ENCODE data around the gene ARMC9. TPM values are rescaled to one million over a fixed set of nuclear protein-coding genes. Genes with fewer than 3 reads are reported as not detected.
A peak's percentile ranks its signal among the peaks of the same experiment; 100 is the strongest.
"Not testable (repeated sequence)": the region's sequence is repeated elsewhere in the genome, so short reads cannot be mapped to it uniquely, and the experiment has no call there.

ARMC9 gene
- total RNA-seq, 1 experiment from 2014 or later, result 19.9 TPM

GRCh38 chr2:231189571-231190495 lies 8.6 kb upstream of the ARMC9 start:
- DNase-seq, result no peak
- no peaks in the 10 kb centered on the region for H3K36me3 ChIP-seq
- H3K4me1 ChIP-seq, result peaks cover 21% of the 10 kb centered on the region
- H3K27me3 ChIP-seq, result no peaks in the 10 kb centered on the region
- no peaks in the 10 kb centered on the region for H3K9me3 ChIP-seq (replicated peaks)
- no peak overlapping the region for H3K27ac ChIP-seq
- no peak overlapping the region for H3K4me3 ChIP-seq

- H3K27me3 ChIP-seq, result no peaks in the 10 kb centered on the region
- H3K4me1 ChIP-seq, result peaks cover 16% of the 10 kb centered on the region
- DNase-seq, result no peak
- no peaks in the 10 kb centered on the region for H3K36me3 ChIP-seq
- no peaks in the 10 kb centered on the region for H3K9me3 ChIP-seq (replicated peaks)
- no peak overlapping the region for H3K4me3 ChIP-seq
- no peak overlapping the region for H3K27ac ChIP-seq
Measured at GRCh38 chr2:231190531-231191197, 7.8 kb upstream of the ARMC9 start.

- Histone ChIP-seq H3K27ac (no peak overlapping the region), H3K27me3 (no peaks in the 10 kb centered on the region), H3K4me3 (no peak overlapping the region), H3K4me1 (peaks cover 14% of the 10 kb centered on the region), H3K9me3 (replicated peaks) (no peaks in the 10 kb centered on the region), H3K36me3 (no peaks in the 10 kb centered on the region)
- DNase-seq, result peak; percentile 63 to 72
Measured at GRCh38 chr2:231191896-231192872, 6.2 kb upstream of the ARMC9 start.

- Histone ChIP-seq H3K4me1 (peaks cover 5% of the 10 kb centered on the region), H3K9me3 (replicated peaks) (no peaks in the 10 kb centered on the region), H3K36me3 (no peaks in the 10 kb centered on the region), H3K4me3 (no peak overlapping the region), H3K27ac (no peak overlapping the region), H3K27me3 (no peaks in the 10 kb centered on the region)
- DNase-seq, result no peak
Measured at GRCh38 chr2:231193216-231193615, 5.2 kb upstream of the ARMC9 start.

GRCh38 chr2:231196592-231196991 lies 1.8 kb upstream of the ARMC9 start:
- Histone ChIP-seq H3K4me1 (peaks cover 4% of the 10 kb centered on the region; the same call in 1 of the 2 replicates), H3K4me3 (no peak overlapping the region), H3K27ac (no peak overlapping the region), H3K9me3 (replicated peaks) (no peaks in the 10 kb centered on the region), H3K36me3 (no peaks in the 10 kb centered on the region), H3K27me3 (no peaks in the 10 kb centered on the region)
- no peak for DNase-seq

GRCh38 chr2:231197196-231197595 lies 1.2 kb upstream of the ARMC9 start:
- not testable (repeated sequence) for H3K4me3 ChIP-seq; H3K36me3 ChIP-seq; H3K27ac ChIP-seq; H3K27me3 ChIP-seq; H3K9me3 ChIP-seq (replicated peaks); H3K4me1 ChIP-seq; DNase-seq

- Histone ChIP-seq H3K9me3 (replicated peaks) (no peaks in the 10 kb centered on the region), H3K36me3 (peaks cover 4% of the 10 kb centered on the region; the same call in 1 of the 2 replicates), H3K27ac (peak overlapping the region; percentile 3; the same call in 1 of the 2 replicates), H3K4me3 (peak overlapping the region; percentile 82), H3K27me3 (no peaks in the 10 kb centered on the region), H3K4me1 (peaks cover 4% of the 10 kb centered on the region; the same call in 1 of the 2 replicates)
- no peak for DNase-seq
Measured at GRCh38 chr2:231197706-231198290, 633 bp upstream of the ARMC9 start.

- H3K27me3 ChIP-seq, result no peaks in the 10 kb centered on the region
- DNase-seq, result no peak
- peaks cover 7% of the 10 kb centered on the region; the same call in 1 of the 2 replicates for H3K36me3 ChIP-seq
- H3K27ac ChIP-seq, result peak overlapping the region; percentile 4; the same call in 1 of the 2 replicates
- peaks cover 4% of the 10 kb centered on the region; the same call in 1 of the 2 replicates for H3K4me1 ChIP-seq
- peak overlapping the region; percentile 82 for H3K4me3 ChIP-seq
- no peaks in the 10 kb centered on the region for H3K9me3 ChIP-seq (replicated peaks)
Measured at GRCh38 chr2:231199219-231199618, 788 bp downstream of the ARMC9 start.

- H3K27me3 ChIP-seq, result no peaks in the 10 kb centered on the region
- H3K4me3 ChIP-seq, result no peak overlapping the region
- peaks cover 4% of the 10 kb centered on the region; the same call in 1 of the 2 replicates for H3K4me1 ChIP-seq
- no peaks in the 10 kb centered on the region for H3K9me3 ChIP-seq (replicated peaks)
- H3K27ac ChIP-seq, result 0 out of 2 replicates have a peak overlapping the region, but pooled peaks have one; percentile 1
- peak in 1 of 2 experiments; percentile 48 for DNase-seq
- H3K36me3 ChIP-seq, result peaks cover 7% of the 10 kb centered on the region; the same call in 1 of the 2 replicates
Measured at GRCh38 chr2:231200805-231201474, 2.5 kb downstream of the ARMC9 start.

GRCh38 chr2:231201475-231201814 lies 3.0 kb downstream of the ARMC9 start:
- Histone ChIP-seq H3K4me1 (peaks cover 4% of the 10 kb centered on the region; the same call in 1 of the 2 replicates), H3K4me3 (no peak overlapping the region), H3K36me3 (peaks cover 7% of the 10 kb centered on the region), H3K9me3 (replicated peaks) (no peaks in the 10 kb centered on the region), H3K27me3 (no peaks in the 10 kb centered on the region), H3K27ac (0 out of 2 replicates have a peak overlapping the region, but pooled peaks have one; percentile 1)
- peak in 1 of 2 experiments; percentile 56 for DNase-seq

- Histone ChIP-seq H3K27me3 (no peaks in the 10 kb centered on the region), H3K27ac (no peak overlapping the region), H3K4me1 (peaks cover 4% of the 10 kb centered on the region; the same call in 1 of the 2 replicates), H3K9me3 (replicated peaks) (no peaks in the 10 kb centered on the region), H3K4me3 (no peak overlapping the region), H3K36me3 (peaks cover 8% of the 10 kb centered on the region)
- DNase-seq, result no peak
Measured at GRCh38 chr2:231203087-231203486, 4.7 kb downstream of the ARMC9 start.

GRCh38 chr2:231204146-231204545 lies 5.7 kb downstream of the ARMC9 start:
- H3K36me3 ChIP-seq, result peaks cover 9% of the 10 kb centered on the region
- no peak for DNase-seq
- H3K27me3 ChIP-seq, result no peaks in the 10 kb centered on the region
- no peak overlapping the region for H3K27ac ChIP-seq
- H3K9me3 ChIP-seq (replicated peaks), result no peaks in the 10 kb centered on the region
- no peak overlapping the region for H3K4me3 ChIP-seq
- H3K4me1 ChIP-seq, result peaks cover 4% of the 10 kb centered on the region; the same call in 1 of the 2 replicates

GRCh38 chr2:231204581-231204980 lies 6.2 kb downstream of the ARMC9 start:
- no peaks in the 10 kb centered on the region for H3K27me3 ChIP-seq
- no peaks in the 10 kb centered on the region for H3K9me3 ChIP-seq (replicated peaks)
- no peak overlapping the region for H3K4me3 ChIP-seq
- DNase-seq, result no peak
- H3K4me1 ChIP-seq, result peaks cover 4% of the 10 kb centered on the region; the same call in 1 of the 2 replicates
- no peak overlapping the region for H3K27ac ChIP-seq
- peaks cover 9% of the 10 kb centered on the region for H3K36me3 ChIP-seq

Data from SJCRH30 (cell line).